GM19468 (cell line): ENCODE data around the gene VPS35.
"Not testable (repeated sequence)": the region's sequence is repeated elsewhere in the genome, so short reads cannot be mapped to it uniquely, and the experiment has no call there.

Experiments
- ATAC-seq: cut with Tn5 transposase; IDR thresholded peaks from one replicate; pipeline ENCODE4 v1.9.1; 2021; ENCODE audit warnings: mild to moderate bottlenecking, moderate library complexity, moderate number of reproducible peaks; ENCODE audit not compliant: unreplicated experiment; ENCODE audit errors: extremely low read depth

VPS35 gene

GRCh38 chr16:46681867-46682266 is 7.1 kb downstream of the VPS35 start:
- not testable (repeated sequence) for ATAC-seq

- ATAC-seq, result not testable (repeated sequence)
Observed at GRCh38 chr16:46677943-46678342, 11.0 kb downstream of the VPS35 start.

GRCh38 chr16:46673320-46674013 is 15.5 kb downstream of the VPS35 start:
- ATAC-seq, result no peak

- ATAC-seq, result no peak
Observed at GRCh38 chr16:46662123-46662522, 26.9 kb downstream of the VPS35 start.

GRCh38 chr16:46658925-46659324 is 30.1 kb downstream of the VPS35 start:
- ATAC-seq, result peak; percentile 35

- ATAC-seq, result no peak
Observed at GRCh38 chr16:46651305-46651704, 37.7 kb downstream of the VPS35 start.

- ATAC-seq, result no peak
Observed at GRCh38 chr16:46650254-46650623, 38.7 kb downstream of the VPS35 start.

GRCh38 chr16:46649588-46650253 is 39.3 kb downstream of the VPS35 start:
- ATAC-seq, result no peak

GRCh38 chr16:46648656-46649055 is 40.3 kb downstream of the VPS35 start:
- ATAC-seq, result no peak

GRCh38 chr16:46638947-46639925 is 49.7 kb downstream of the VPS35 start:
- ATAC-seq, result no peak

GRCh38 chr16:46632778-46633733 is 55.9 kb downstream of the VPS35 start:
- ATAC-seq, result no peak

- no peak for ATAC-seq
Observed at GRCh38 chr16:46629331-46630219, 59.4 kb downstream of the VPS35 start.

GRCh38 chr16:46627746-46628145 is 61.2 kb downstream of the VPS35 start:
- no peak for ATAC-seq

GRCh38 chr16:46626681-46627080 is 62.3 kb downstream of the VPS35 start:
- ATAC-seq, result not testable (repeated sequence)

GRCh38 chr16:46624862-46625261 is 64.1 kb downstream of the VPS35 start:
- not testable (repeated sequence) for ATAC-seq

GRCh38 chr16:46623707-46624106 is 65.3 kb downstream of the VPS35 start:
- not testable (repeated sequence) for ATAC-seq

- ATAC-seq, result not testable (repeated sequence)
Observed at GRCh38 chr16:46623246-46623645, 65.7 kb downstream of the VPS35 start.

GRCh38 chr16:46621934-46622676 is 66.9 kb downstream of the VPS35 start:
- no peak for ATAC-seq
